K562 (cell line): Measurements from ENCODE around the gene DLX3. TPM values are rescaled to one million over a fixed set of nuclear protein-coding genes. Genes with fewer than 3 reads are reported as not detected.

ENCODE experiments used
- ATAC-seq: fragments of 200-7000 bp; cut with Tn5 transposase; 3 replicates; pipeline ENCODE4 v1.9.1; 2020; ENCODE audit warnings: moderate library complexity
- BruUV-seq: library from RNA; stranded (reverse); fragments of 400-500 nt; replicated peaks from 2 replicates; lab custom pipeline; 2021; lab: Mats Ljungman, UMichigan
- CTCF ChIA-PET: fragments of 300-600 bp; formaldehyde crosslinking; extraction: SDS; loops from one replicate; lab custom pipeline; 2021; ENCODE audit warnings: low intra/inter-chr PET ratio; lab: Yijun Ruan, JAX
- POLR2A ChIA-PET: fragments of 300-600, 350-650 bp; sonication (Branson Sonifier 250); formaldehyde crosslinking; extraction: SDS; loops from one replicate; lab custom pipeline; 2021; ENCODE audit warnings: antibody characterized with exemption, inconsistent platforms; lab: Yijun Ruan, JAX
- DNase-seq, 4 experiments: peaks; one replicate each; pipeline versions ENCODE4 v3.0.0 to v3.0.0-alpha.2; 2011 to 2018; ENCODE audit warnings: low spot score in 3 of 4, mixed read lengths in 3 of 4; ENCODE audit errors: extremely low read depth in 1 of 4
- FAIRE-seq: peaks from 2 replicates; lab custom pipeline; 2011; peaks lifted over from hg19 to GRCh38; lab: Jason Lieb, UNC
- H2AFZ ChIP-seq: 2 replicates; pipeline ENCODE4 v1.6.0; 2011; ENCODE audit warnings: low read depth, low read length, control low read depth, inconsistent platforms
- H3K27ac ChIP-seq: fragments of 200-600 bp; 3 replicates; pipeline ENCODE4 v1.8.0; 2011; ENCODE audit warnings: low read depth, mild to moderate bottlenecking, control low read depth, inconsistent platforms, low read length, moderate library complexity, mixed read lengths; ENCODE audit errors: extremely low read depth
- H3K27me3 ChIP-seq, 2 experiments: fragments of 300-600 bp in 1 of 2; 2 replicates in 1 of 2; 3 replicates in 1 of 2; pipeline versions ENCODE4 v1.6.0 to v1.8.0; 2011; ENCODE audit warnings: inconsistent platforms in 2 of 2, low read length in 2 of 2, mild to moderate bottlenecking in 1 of 2, mixed read lengths in 1 of 2, moderate library complexity in 1 of 2; ENCODE audit not compliant: control insufficient read depth in 2 of 2, insufficient read depth in 2 of 2
- H3K36me3 ChIP-seq: fragments of 300-600 bp; 3 replicates; pipeline ENCODE4 v1.8.0; 2011; ENCODE audit warnings: mild to moderate bottlenecking, low read length, inconsistent platforms; ENCODE audit not compliant: control insufficient read depth, insufficient read depth
- H3K4me1 ChIP-seq, 2 experiments: fragments of 200-600 bp in 1 of 2; replicated peaks in 1 of 2; 2 replicates in 1 of 2; 3 replicates in 1 of 2; pipeline versions ENCODE4 v1.5.1 to v1.8.0; 2011; ENCODE audit warnings: inconsistent platforms in 2 of 2, low read length in 2 of 2, mild to moderate bottlenecking in 1 of 2, mixed read lengths in 1 of 2, moderate library complexity in 1 of 2; ENCODE audit not compliant: control insufficient read depth in 2 of 2, insufficient read depth in 2 of 2
- H3K4me2 ChIP-seq: 2 replicates; pipeline ENCODE4 v1.6.1; 2011; ENCODE audit warnings: low read length, control low read depth, inconsistent platforms, mixed read lengths; ENCODE audit not compliant: insufficient read depth
- H3K4me3 ChIP-seq: fragments of 200-600 bp; sonication (generic), shearing (Covaris generic); 2 replicates; pipeline ENCODE4 v1.5.1; 2016; ENCODE audit warnings: control low read depth, inconsistent platforms
- H3K79me2 ChIP-seq: fragments of 200-600 bp; 3 replicates; pipeline ENCODE4 v1.8.0; 2011; ENCODE audit warnings: low read length, inconsistent platforms; ENCODE audit not compliant: control insufficient read depth, insufficient read depth
- H3K9ac ChIP-seq, 2 experiments: 2 replicates each; pipeline versions ENCODE4 v1.6.0 to v1.6.1; 2011; ENCODE audit warnings: low read depth in 2 of 2, low read length in 2 of 2, control low read depth in 1 of 2, inconsistent platforms in 1 of 2, mild to moderate bottlenecking in 1 of 2, mixed read lengths in 1 of 2; ENCODE audit not compliant: insufficient read depth in 1 of 2
- H3K9me1 ChIP-seq: one replicate; pipeline ENCODE4 v1.6.0; 2011; ENCODE audit warnings: inconsistent platforms, mild to moderate bottlenecking, low read length, moderate library complexity; ENCODE audit not compliant: control insufficient read depth, insufficient read depth
- H3K9me3 ChIP-seq: replicated peaks from 2 replicates; pipeline ENCODE4 v1.5.1; 2011; ENCODE audit warnings: low read depth, low read length, inconsistent platforms; ENCODE audit not compliant: control insufficient read depth, insufficient read depth
- H4K20me1 ChIP-seq: replicated peaks from 2 replicates; pipeline ENCODE4 v1.6.1; 2011; ENCODE audit warnings: low read length, inconsistent platforms, mixed read lengths; ENCODE audit not compliant: control insufficient read depth, insufficient read depth
- CBX1 ChIP-seq: sonication (generic); IDR thresholded peaks from 2 replicates; pipeline ENCODE4 v1.6.1; 2016; ENCODE audit warnings: antibody characterized with exemption, low read depth, mild to moderate bottlenecking
- EP300 ChIP-seq: IDR thresholded peaks from 2 replicates; pipeline ENCODE4 v1.6.1; 2012; ENCODE audit warnings: low read length, improper control_type of control experiment
- EP400 ChIP-seq: fragments of 450-650 bp; IDR thresholded peaks from 2 replicates; pipeline ENCODE4 v1.6.1; 2017; ENCODE audit warnings: antibody characterized with exemption, mild to moderate bottlenecking, moderate library complexity
- HEY1 ChIP-seq: fragments of 250-450 bp; sonication (Bioruptor Pico); IDR thresholded peaks from 2 replicates; pipeline ENCODE4 v1.5.0; 2020; ENCODE audit warnings: mild to moderate bottlenecking, moderate library complexity, borderline replicate concordance
- KHSRP ChIP-seq: fragments of 450-650 bp; IDR thresholded peaks from 2 replicates; pipeline ENCODE4 v1.6.1; 2017
- MCM3 ChIP-seq: fragments of 450-650 bp; IDR thresholded peaks from 2 replicates; pipeline ENCODE4 v1.6.1; 2016
- NFXL1 ChIP-seq: fragments of 450-650 bp; formaldehyde crosslinking; IDR thresholded peaks from 2 replicates; pipeline ENCODE4 v1.4.0; 2021; ENCODE audit warnings: mild to moderate bottlenecking
- POLR2AphosphoS2 ChIP-seq: IDR thresholded peaks from 2 replicates; pipeline ENCODE4 v1.6.1; 2012; ENCODE audit warnings: low read length, improper control_type of control experiment
- PTTG1 ChIP-seq: fragments of 450-650 bp; IDR thresholded peaks from 2 replicates; pipeline ENCODE4 v1.6.1; 2016; ENCODE audit warnings: low read depth, mild to moderate bottlenecking, missing genetic modification characterization, missing compliant biosample characterization
- SNRNP70 ChIP-seq: fragments of 200-400 bp; formaldehyde crosslinking; optimal IDR thresholded peaks from 2 replicates; pipeline ENCODE3; 2017; ENCODE audit warnings: low read depth, low read length
- TCF7 ChIP-seq: sonication (generic); IDR thresholded peaks from 2 replicates; pipeline ENCODE4 v1.6.1; 2016; ENCODE audit warnings: antibody characterized with exemption, borderline replicate concordance
- USF1 ChIP-seq: sonication (generic); formaldehyde crosslinking; IDR thresholded peaks from 2 replicates; pipeline ENCODE4 v1.9.0; 2022; ENCODE audit warnings: mild to moderate bottlenecking, missing genetic modification reagents
- ZNF24 ChIP-seq: fragments of 450-650 bp; IDR thresholded peaks from 2 replicates; pipeline ENCODE4 v1.6.1; 2016
- ZNF354B ChIP-seq: fragments of 250-450 bp; sonication (Bioruptor Pico); IDR thresholded peaks from 2 replicates; pipeline ENCODE4 v1.4.0; 2020
- ZNF431 ChIP-seq: sonication (generic); formaldehyde crosslinking; IDR thresholded peaks from 2 replicates; pipeline ENCODE4 v1.8.0; 2022; ENCODE audit warnings: mild to moderate bottlenecking, missing genetic modification reagents
- ZNF436 ChIP-seq: fragments of 250-450, 450-650 bp; sonication (Bioruptor Pico); formaldehyde crosslinking; IDR thresholded peaks from 2 replicates; pipeline ENCODE4 v1.7.0; 2020; ENCODE audit warnings: mild to moderate bottlenecking
- WGBS: fragments of 100-300 bp; shearing (Covaris generic); methylation state at CpG from one replicate; pipeline ENCODE4 v1.1.6; 2016; ENCODE audit warnings: low coverage, mixed read lengths; ENCODE audit not compliant: insufficient coverage; ENCODE audit errors: missing lambda C conversion rate; 5-methylcytosine and 5-hydroxymethylcytosine counted together
- in situ Hi-C: fragments of 300-500 bp; cut with MboI; formaldehyde crosslinking; loops from 4 replicates; pipeline ENCODE4 v1.15.0; 2018; ENCODE audit warnings: inconsistent platforms, mixed read lengths
- intact Hi-C: fragments of 100-400 bp; cut with micrococcal nuclease; formaldehyde crosslinking; loops from 2 replicates; pipeline ENCODE4 v1.14.2; 2022
- polyA plus RNA-seq, 8 experiments: library from polyadenylated mRNA; depleted of rRNA in 4 of 8; stranded (reverse) in 5 of 8; unstranded in 3 of 8; fragments of >200 nt; fragmentation: Nextera tagmentation in 2 of 8; fragmentation: Illumina TruSeq in 1 of 8; extraction: Ambion mirVana in 2 of 8; extraction: Trizol in 1 of 8; gene quantifications; 2 replicates each; pipeline versions ENCODE4 v1.2.1 to v1.2.3, GENCODE V29; 2011 to 2014; ENCODE audit warnings: inconsistent platforms in 1 of 8, missing spikeins in 1 of 8
- total RNA-seq, 7 experiments: library from RNA; depleted of rRNA in 6 of 7; stranded (reverse); fragments of >200 nt in 6 of 7; fragmentation: Illumina TruSeq in 2 of 7; extraction: Trizol in 2 of 7; gene quantifications; 2 replicates each; pipeline versions ENCODE4 v1.2.1 to v1.2.3, GENCODE V29; 2011 to 2021; ENCODE audit warnings: low replicate concordance in 1 of 7
- TF ChIP-seq, protein P1 (sequence below): IDR thresholded peaks from 2 replicates; pipeline ENCODE4 v1.6.1; 2012; ENCODE audit warnings: low read depth, low read length, improper control_type of control experiment, borderline replicate concordance
- TF ChIP-seq, protein P2 (sequence below), 2 experiments: fragments of 450-650 bp in 1 of 2; sonication (generic) in 1 of 2; formaldehyde crosslinking; conservative IDR thresholded peaks; 2 replicates each; pipeline versions ENCODE4 v1.4.0 to v1.8.1; 2020 to 2022; ENCODE audit warnings: mild to moderate bottlenecking in 1 of 2, missing genetic modification reagents in 1 of 2
- TF ChIP-seq, protein P3 (sequence below): fragments of 450-650 bp; formaldehyde crosslinking; IDR thresholded peaks from 2 replicates; pipeline ENCODE4 v1.4.0; 2022; ENCODE audit warnings: missing genetic modification characterization

Gene DLX3
- total and polyA plus RNA-seq, 9 of the 15 experiments (the other 6 are each of a cell fraction or from before 2014, with no cell fraction given), result not detected

GRCh38 chr17:50026837-50027171 is 31.8 kb upstream of the DLX3 start (continued):
- TF ChIP-seq, protein P1, sequence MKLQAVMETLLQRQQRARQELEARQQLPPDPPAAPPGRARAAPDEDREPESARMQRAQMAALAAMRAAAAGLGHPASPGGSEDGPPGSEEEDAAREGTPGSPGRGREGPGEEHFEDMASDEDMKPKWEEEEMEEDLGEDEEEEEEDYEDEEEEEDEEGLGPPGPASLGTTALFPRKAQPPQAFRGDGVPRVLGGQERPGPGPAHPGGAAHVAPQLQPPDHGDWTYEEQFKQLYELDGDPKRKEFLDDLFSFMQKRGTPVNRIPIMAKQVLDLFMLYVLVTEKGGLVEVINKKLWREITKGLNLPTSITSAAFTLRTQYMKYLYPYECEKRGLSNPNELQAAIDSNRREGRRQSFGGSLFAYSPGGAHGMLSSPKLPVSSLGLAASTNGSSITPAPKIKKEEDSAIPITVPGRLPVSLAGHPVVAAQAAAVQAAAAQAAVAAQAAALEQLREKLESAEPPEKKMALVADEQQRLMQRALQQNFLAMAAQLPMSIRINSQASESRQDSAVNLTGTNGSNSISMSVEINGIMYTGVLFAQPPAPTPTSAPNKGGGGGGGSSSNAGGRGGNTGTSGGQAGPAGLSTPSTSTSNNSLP, result no peak
- TF ChIP-seq ZNF431 (CRISPR knock-in tag) (no peak), SNRNP70 (no peak), CBX1 (no peak)
- TF ChIP-seq, protein P2, sequence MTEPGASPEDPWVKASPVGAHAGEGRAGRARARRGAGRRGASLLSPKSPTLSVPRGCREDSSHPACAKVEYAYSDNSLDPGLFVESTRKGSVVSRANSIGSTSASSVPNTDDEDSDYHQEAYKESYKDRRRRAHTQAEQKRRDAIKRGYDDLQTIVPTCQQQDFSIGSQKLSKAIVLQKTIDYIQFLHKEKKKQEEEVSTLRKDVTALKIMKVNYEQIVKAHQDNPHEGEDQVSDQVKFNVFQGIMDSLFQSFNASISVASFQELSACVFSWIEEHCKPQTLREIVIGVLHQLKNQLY (CRISPR knock-in tag; conservative IDR thresholded peaks at IDR 0.05), result no peak
- TF ChIP-seq, all 486 proteins: peak for 11

DNA sequence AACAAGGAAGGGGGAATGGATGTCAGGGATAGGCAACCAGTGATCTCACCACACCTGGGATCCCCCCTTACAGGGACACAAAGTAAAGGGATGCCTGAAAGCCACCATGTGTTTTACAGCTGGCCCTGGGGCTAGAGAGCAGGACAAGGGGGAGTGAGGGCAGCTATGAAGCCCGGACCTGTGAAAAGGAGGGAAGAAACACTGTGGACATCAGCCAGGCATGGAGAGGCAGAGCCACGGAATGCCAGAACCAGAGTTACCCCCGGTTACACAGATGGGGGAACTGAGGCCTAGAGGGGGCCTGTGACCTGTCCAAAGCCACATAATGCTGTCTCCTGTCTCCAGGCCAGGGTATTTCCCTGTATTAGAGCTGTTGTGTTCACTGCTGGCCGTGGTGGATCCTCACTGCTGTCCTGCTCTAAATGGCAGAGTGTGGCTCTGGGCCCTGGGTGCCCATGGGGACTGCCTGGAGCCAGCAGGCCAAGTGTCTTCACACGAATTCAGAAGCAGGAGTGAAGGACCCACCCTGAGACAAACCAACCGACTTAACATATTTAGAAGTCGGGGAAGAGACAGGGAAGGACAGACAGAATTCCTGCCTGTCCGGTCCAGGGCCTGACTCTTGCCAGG is 31.1 kb upstream of the DLX3 start:
- DNase-seq (no peak), ATAC-seq (no peak), FAIRE-seq (no peak)
- no peak overlapping the region for H3K27ac ChIP-seq
- no peak overlapping the region for H3K9ac ChIP-seq
- no peaks in the 10 kb centered on the region for H3K9me1 ChIP-seq
- ChIA-PET CTCF (interaction anchor here (0.5 to 3.4 kb wide), 6 partner anchors 27 to 521 kb away, joined by 3 to 35 read pairs (median 4); partner anchors contain the start of gene SPATA20), POLR2A (no interaction called here)
- H3K4me2 ChIP-seq, result no peak overlapping the region
- BruUV-seq, result no TSS peak
- peaks cover 15% of the 10 kb centered on the region for H3K9me3 ChIP-seq
- H3K4me3 ChIP-seq, result no peak overlapping the region
- H2AFZ ChIP-seq, result no peak overlapping the region
- intact Hi-C loops, result loop anchor here (2.0 kb wide), 1 partner anchor 53 kb away; no protein-coding TSS in a partner anchor
- H3K36me3 ChIP-seq, result no peaks in the 10 kb centered on the region
- H3K27me3 ChIP-seq, result peaks cover 0 to 7% of the 10 kb centered on the region in 2 experiments; a peak in 1 of 5 replicates
- 0 out of 2 replicates have a peak, but pooled peaks cover 4% of the 10 kb centered on the region for H4K20me1 ChIP-seq
- peaks cover 0 to 4% of the 10 kb centered on the region in 2 experiments; a peak in 2 of 5 replicates for H3K4me1 ChIP-seq
- 7% methylated on average over 8 of the region's 8 CpGs for WGBS
- in situ Hi-C loops, result no loop called here
- TF ChIP-seq NFXL1 (CRISPR knock-in tag) (no peak), EP400 (no peak), ZNF24 (no peak), POLR2AphosphoS2 (no peak), EP300 (no peak), PTTG1 (no peak), ZNF436 (CRISPR knock-in tag) (no peak), ZNF354B (CRISPR knock-in tag) (no peak), USF1 (CRISPR knock-in tag) (no peak), TCF7 (no peak), KHSRP (no peak), HEY1 (CRISPR knock-in tag) (no peak), MCM3 (no peak)
- TF ChIP-seq, protein P3, sequence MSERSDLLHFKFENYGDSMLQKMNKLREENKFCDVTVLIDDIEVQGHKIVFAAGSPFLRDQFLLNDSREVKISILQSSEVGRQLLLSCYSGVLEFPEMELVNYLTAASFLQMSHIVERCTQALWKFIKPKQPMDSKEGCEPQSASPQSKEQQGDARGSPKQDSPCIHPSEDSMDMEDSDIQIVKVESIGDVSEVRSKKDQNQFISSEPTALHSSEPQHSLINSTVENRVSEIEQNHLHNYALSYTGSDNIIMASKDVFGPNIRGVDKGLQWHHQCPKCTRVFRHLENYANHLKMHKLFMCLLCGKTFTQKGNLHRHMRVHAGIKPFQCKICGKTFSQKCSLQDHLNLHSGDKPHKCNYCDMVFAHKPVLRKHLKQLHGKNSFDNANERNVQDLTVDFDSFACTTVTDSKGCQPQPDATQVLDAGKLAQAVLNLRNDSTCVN (CRISPR knock-in tag), result no peak
- TF ChIP-seq, all 486 proteins: peak for 0
- H3K79me2 ChIP-seq, result no peaks in the 10 kb centered on the region
